ENCODE results near the gene TENM4. TPM values are rescaled to one million over a fixed set of nuclear protein-coding genes. Genes with fewer than 3 reads are reported as not detected.

The TENM4 gene
- total and polyA plus RNA-seq, 10 of the 15 experiments (the other 5 are each of a cell fraction or from before 2014, with no cell fraction given): 0.03 to 0.12 (median 0.06) TPM; not detected in 7

- H3K4me2 ChIP-seq (ENCODE audit: control insufficient read depth, insufficient read depth): no peak overlapping the region
- no TSS peak for BruUV-seq (replicated peaks)
- no peak for TF ChIP-seq CBX3 (IDR thresholded peaks at IDR 0.05; ENCODE audit: borderline replicate concordance, low read depth)
- no peak for TF ChIP-seq TARDBP (IDR thresholded peaks at IDR 0.05; ENCODE audit: borderline replicate concordance)
- TF ChIP-seq POLR2A (IDR thresholded peaks at IDR 0.05; ENCODE audit: low read depth, low read length): no peak
- CTCF ChIA-PET: no interaction called here
- SMC1A ChIA-PET (ENCODE audit: uncharacterized antibody, unreplicated experiment): no interaction called here
- H3K9ac ChIP-seq (ENCODE audit: control insufficient read depth, insufficient read depth, low read length): no peak overlapping the region
- H4K20me1 ChIP-seq (ENCODE audit: control insufficient read depth, insufficient read depth): no peaks in the 10 kb centered on the region
- ATAC-seq (no peak), FAIRE-seq (no peak), DNase-seq (ENCODE audit: low read depth, low spot score) (no peak)
- no peaks in the 10 kb centered on the region for H3K4me1 ChIP-seq (ENCODE audit: control insufficient read depth, insufficient read depth, low read length)
- H3K27ac ChIP-seq (ENCODE audit: control insufficient read depth, insufficient read depth): no peak overlapping the region
- 16% methylated on average over 3 of the region's 3 CpGs for WGBS (ENCODE audit: insufficient coverage, insufficient replicate concordance, low lambda C conversion rate, missing lambda C conversion rate)
- RAD21 ChIA-PET (ENCODE audit: unreplicated experiment): no interaction called here
- H3K36me3 ChIP-seq (ENCODE audit: control insufficient read depth in 2 of 2, insufficient read depth in 2 of 2, low read length in 1 of 2): no peaks in the 10 kb centered on the region
- H2AFZ ChIP-seq (ENCODE audit: control insufficient read depth, low read depth, low read length): no peak overlapping the region
- POLR2A ChIA-PET: no interaction called here
- H3K4me3 ChIP-seq: no peak overlapping the region
- no peaks in the 10 kb centered on the region for H3K27me3 ChIP-seq (replicated peaks in 1 of 2; ENCODE audit: control insufficient read depth in 2 of 2, insufficient read depth in 2 of 2, low read length in 1 of 2)
- in situ Hi-C loops (cut with MboI): no loop called here
- H3K9me3 ChIP-seq (replicated peaks; ENCODE audit: control insufficient read depth, insufficient read depth, low read length): no peaks in the 10 kb centered on the region
- H3K79me2 ChIP-seq (ENCODE audit: control insufficient read depth, insufficient read depth, low read length): no peaks in the 10 kb centered on the region
- intact Hi-C loops (cut with micrococcal nuclease; ENCODE audit: unreplicated experiment): no loop called here
Measured at GRCh38 chr11:78853521-78853920, 587.3 kb downstream of the TENM4 start.

GRCh38 chr11:78851878-78852586, 588.8 kb downstream of the TENM4 start:
- WGBS (ENCODE audit: insufficient coverage, insufficient replicate concordance, low lambda C conversion rate, missing lambda C conversion rate): 7% methylated on average over 7 of the region's 7 CpGs
- H3K4me3 ChIP-seq: no peak overlapping the region
- no peak for FAIRE-seq
- in situ Hi-C loops (cut with MboI): no loop called here
- intact Hi-C loops (cut with micrococcal nuclease; ENCODE audit: unreplicated experiment): no loop called here
- H3K9ac ChIP-seq (ENCODE audit: control insufficient read depth, insufficient read depth, low read length): no peak overlapping the region
- H3K9me3 ChIP-seq (replicated peaks; ENCODE audit: control insufficient read depth, insufficient read depth, low read length): no peaks in the 10 kb centered on the region
- H4K20me1 ChIP-seq (ENCODE audit: control insufficient read depth, insufficient read depth): no peaks in the 10 kb centered on the region
- ATAC-seq: no peak
- POLR2A ChIA-PET: no interaction called here
- H3K4me2 ChIP-seq (ENCODE audit: control insufficient read depth, insufficient read depth): no peak overlapping the region
- SMC1A ChIA-PET (ENCODE audit: uncharacterized antibody, unreplicated experiment): no interaction called here
- H3K36me3 ChIP-seq (ENCODE audit: control insufficient read depth in 2 of 2, insufficient read depth in 2 of 2, low read length in 1 of 2): no peaks in the 10 kb centered on the region
- RAD21 ChIA-PET (ENCODE audit: unreplicated experiment): no interaction called here
- CTCF ChIA-PET: no interaction called here
- no peaks in the 10 kb centered on the region for H3K4me1 ChIP-seq (ENCODE audit: control insufficient read depth, insufficient read depth, low read length)
- no peak overlapping the region for H2AFZ ChIP-seq (ENCODE audit: control insufficient read depth, low read depth, low read length)
- BruUV-seq (replicated peaks): no TSS peak
- H3K79me2 ChIP-seq (ENCODE audit: control insufficient read depth, insufficient read depth, low read length): no peaks in the 10 kb centered on the region
- H3K27ac ChIP-seq (ENCODE audit: control insufficient read depth, insufficient read depth): no peak overlapping the region
- peaks cover 0 to 2% of the 10 kb centered on the region in 2 experiments; a peak in 1 of 4 replicates for H3K27me3 ChIP-seq (replicated peaks in 1 of 2; ENCODE audit: control insufficient read depth in 2 of 2, insufficient read depth in 2 of 2, low read length in 1 of 2)
- no peak for DNase-seq (ENCODE audit: low read depth, low spot score)
- no peak for TF ChIP-seq KLF5 (IDR thresholded peaks at IDR 0.05; ENCODE audit: partially characterized antibody)
- no peak for TF ChIP-seq EZH2 (IDR thresholded peaks at IDR 0.05; ENCODE audit: borderline replicate concordance, control insufficient read depth, low read depth, low read length)
- TF ChIP-seq ATF7 (IDR thresholded peaks at IDR 0.05; ENCODE audit: low read depth): no peak
- TF ChIP-seq IRF4 (IDR thresholded peaks at IDR 0.05; ENCODE audit: low read depth, low read length): no peak
- no peak for TF ChIP-seq EGR1 (IDR thresholded peaks at IDR 0.05; ENCODE audit: borderline replicate concordance in 1 of 2, low read depth in 2 of 2, low read length in 2 of 2)
- no peak for TF ChIP-seq PML (IDR thresholded peaks at IDR 0.05; ENCODE audit: low read length)
- TF ChIP-seq PKNOX1 (IDR thresholded peaks at IDR 0.05): no peak
- no peak for TF ChIP-seq ELK1 (IDR thresholded peaks at IDR 0.05; ENCODE audit: low read depth, low read length)
- no peak for TF ChIP-seq PBX3 (IDR thresholded peaks at IDR 0.05; ENCODE audit: insufficient replicate concordance, low read depth, low read length)
